Measurements from ENCODE around the gene TCF25.

- TF ChIP-seq CTCF (conservative IDR thresholded peaks at IDR 0.05; ENCODE audit: low read depth in 2 of 2) (no peak), EZH2 (IDR thresholded peaks at IDR 0.05; ENCODE audit: low read depth, unreplicated experiment) (no peak), CREB1 (CRISPR knock-in tag; IDR thresholded peaks at IDR 0.05; ENCODE audit: low read depth) (no peak), NANOG (IDR thresholded peaks at IDR 0.05; ENCODE audit: borderline replicate concordance) (no peak), ZNF331 (CRISPR knock-in tag; IDR thresholded peaks at IDR 0.05; ENCODE audit: low read depth) (no peak), REST (IDR thresholded peaks at IDR 0.05; ENCODE audit: unreplicated experiment) (no peak), POLR2AphosphoS5 (IDR thresholded peaks at IDR 0.05; ENCODE audit: low read depth) (no peak), EZH2phosphoT487 (IDR thresholded peaks at IDR 0.05; ENCODE audit: unreplicated experiment) (no peak), ZNF462 (CRISPR knock-in tag; IDR thresholded peaks at IDR 0.05) (no peak), ZNF114 (CRISPR knock-in tag; IDR thresholded peaks at IDR 0.05) (no peak), JUNB (IDR thresholded peaks at IDR 0.05; ENCODE audit: unreplicated experiment) (no peak), ETS1 (IDR thresholded peaks at IDR 0.05) (no peak)
Measured at GRCh38 chr16:89829630-89830437, 43.6 kb upstream of the TCF25 start.

All from GM23338 (cell line).